Activated B cell treated with CpG ODN at 0.5 μM for 24 hours (primary cell): ENCODE results near the gene POC1B. TPM values are rescaled to one million over a fixed set of nuclear protein-coding genes. Genes with fewer than 3 reads are reported as not detected.

ENCODE experiments used
- ATAC-seq: fragments of 200-7000 bp; cut with Tn5 transposase; one replicate; pipeline ENCODE4 v1.10.0; 2021; ENCODE audit warnings: low read depth, mild to moderate bottlenecking, moderate library complexity
- CTCF ChIA-PET: fragments of 350-600 bp; sonication (Branson Sonifier 250); formaldehyde crosslinking; loops from one replicate; lab custom pipeline; 2021; ENCODE audit warnings: antibody characterized with exemption; lab: Charles Lee
- POLR2A ChIA-PET: fragments of 350-600 bp; sonication (Branson Sonifier 250); formaldehyde crosslinking; loops from one replicate; lab custom pipeline; 2021; ENCODE audit warnings: antibody characterized with exemption; lab: Charles Lee
- DNase-seq: peaks from one replicate; pipeline ENCODE4 v3.0.0; 2022
- H3K27ac Mint-ChIP-seq: one replicate; pipeline ENCODE4 v1.8.0; 2020; ENCODE audit warnings: mixed read lengths
- H3K27me3 Mint-ChIP-seq: one replicate; pipeline ENCODE4 v1.8.0; 2021; ENCODE audit warnings: mixed read lengths
- H3K36me3 Mint-ChIP-seq: one replicate; pipeline ENCODE4 v1.8.0; 2021; ENCODE audit warnings: low read depth, mixed read lengths
- H3K4me1 Mint-ChIP-seq: one replicate; pipeline ENCODE4 v1.8.0; 2021; ENCODE audit warnings: mixed read lengths
- H3K4me3 Mint-ChIP-seq: one replicate; pipeline ENCODE4 v1.8.0; 2020; ENCODE audit warnings: mild to moderate bottlenecking, mixed read lengths
- H3K9me3 Mint-ChIP-seq: one replicate; pipeline ENCODE4 v1.8.0; 2020; ENCODE audit warnings: mixed read lengths
- CTCF ChIP-seq: fragments of 200-600 bp; IDR thresholded peaks from one replicate; pipeline ENCODE4 v1.8.0; 2022; ENCODE audit warnings: antibody characterized with exemption, mild to moderate bottlenecking
- intact Hi-C: fragments of 100-400 bp; cut with micrococcal nuclease; formaldehyde crosslinking; loops from one replicate; pipeline ENCODE4 v1.15.1; 2024
- total RNA-seq: library from RNA; stranded (reverse); gene quantifications from 2 replicates; pipeline ENCODE4 v1.2.3, GENCODE V29; 2022

POC1B gene
- total RNA-seq, 1 donor from 2014 or later, result 27.3 TPM

GRCh38 chr12:89571491-89572195, 45.8 kb upstream of the POC1B start:
- Mint-ChIP-seq H3K9me3 (no peaks in the 10 kb centered on the region), H3K4me3 (no peak overlapping the region), H3K36me3 (no peaks in the 10 kb centered on the region), H3K27ac (no peak overlapping the region), H3K27me3 (no peaks in the 10 kb centered on the region), H3K4me1 (peaks cover 9% of the 10 kb centered on the region)
- no peak for ATAC-seq
- CTCF ChIA-PET, result no interaction called here
- intact Hi-C loops, result no loop called here
- POLR2A ChIA-PET, result no interaction called here
- DNase-seq, result no peak
- no peak for TF ChIP-seq CTCF

GRCh38 chr12:89568484-89568883, 42.6 kb upstream of the POC1B start:
- no peaks in the 10 kb centered on the region for H3K27me3 Mint-ChIP-seq
- no peak overlapping the region for H3K4me3 Mint-ChIP-seq
- H3K27ac Mint-ChIP-seq, result no peak overlapping the region
- H3K9me3 Mint-ChIP-seq, result no peaks in the 10 kb centered on the region
- ChIA-PET POLR2A (no interaction called here), CTCF (no interaction called here)
- no peaks in the 10 kb centered on the region for H3K4me1 Mint-ChIP-seq
- H3K36me3 Mint-ChIP-seq, result no peaks in the 10 kb centered on the region
- DNase-seq, result no peak
- no peak for TF ChIP-seq CTCF
- intact Hi-C loops, result no loop called here
- no peak for ATAC-seq

GRCh38 chr12:89567691-89568239, 41.9 kb upstream of the POC1B start:
- Mint-ChIP-seq H3K27me3 (no peaks in the 10 kb centered on the region), H3K9me3 (no peaks in the 10 kb centered on the region), H3K36me3 (no peaks in the 10 kb centered on the region), H3K4me3 (no peak overlapping the region), H3K4me1 (no peaks in the 10 kb centered on the region), H3K27ac (no peak overlapping the region)
- ATAC-seq, result no peak
- TF ChIP-seq CTCF, result no peak
- ChIA-PET CTCF (no interaction called here), POLR2A (no interaction called here)
- no peak for DNase-seq
- intact Hi-C loops, result no loop called here

GRCh38 chr12:89566615-89567014, 40.8 kb upstream of the POC1B start:
- CTCF ChIA-PET, result interaction anchor here (0.7 kb wide), 1 partner anchor 457 kb away, joined by 3 read pairs; no protein-coding TSS in a partner anchor
- Mint-ChIP-seq H3K4me3 (no peak overlapping the region), H3K4me1 (no peaks in the 10 kb centered on the region), H3K27me3 (no peaks in the 10 kb centered on the region), H3K27ac (no peak overlapping the region), H3K36me3 (no peaks in the 10 kb centered on the region), H3K9me3 (no peaks in the 10 kb centered on the region)
- no peak for ATAC-seq
- POLR2A ChIA-PET, result no interaction called here
- DNase-seq, result no peak
- TF ChIP-seq CTCF, result no peak
- intact Hi-C loops, result no loop called here

GRCh38 chr12:89565002-89565401, 39.2 kb upstream of the POC1B start:
- CTCF ChIA-PET, result interaction anchor here (0.6 to 0.8 kb wide), 2 partner anchors 22 to 274 kb away, joined by 3 to 4 read pairs; no protein-coding TSS in a partner anchor
- TF ChIP-seq CTCF, result no peak
- POLR2A ChIA-PET, result interaction anchor here (0.7 kb wide), 1 partner anchor 642 kb away, joined by 3 read pairs; no protein-coding TSS in a partner anchor
- H3K4me1 Mint-ChIP-seq, result no peaks in the 10 kb centered on the region
- no peaks in the 10 kb centered on the region for H3K9me3 Mint-ChIP-seq
- ATAC-seq (no peak), DNase-seq (no peak)
- H3K36me3 Mint-ChIP-seq, result no peaks in the 10 kb centered on the region
- intact Hi-C loops, result no loop called here
- H3K27me3 Mint-ChIP-seq, result no peaks in the 10 kb centered on the region
- no peak overlapping the region for H3K27ac Mint-ChIP-seq
- no peak overlapping the region for H3K4me3 Mint-ChIP-seq
